Ovary (tissue), 9 donors: ENCODE data around the gene MSH4. TPM values are rescaled to one million over a fixed set of nuclear protein-coding genes. Genes with fewer than 3 reads are reported as not detected.
"Not testable (repeated sequence)": the region's sequence is repeated elsewhere in the genome, so short reads cannot be mapped to it uniquely, and the experiment has no call there.

ENCODE experiments used
- DNase-seq, 5 donors: peaks; one replicate each; pipeline ENCODE4 v3.0.0-alpha.2; 2019 to 2020
- H3K27ac ChIP-seq, 2 donors: fragments of 200-600 bp; one replicate each; pipeline versions ENCODE4 v1.5.1 to v1.8.0; 2019 to 2022
- H3K27me3 ChIP-seq: fragments of 200-600 bp; one replicate; pipeline ENCODE4 v1.8.0; 2022
- H3K36me3 ChIP-seq: fragments of 200-600 bp; sonication (generic); one replicate; pipeline ENCODE4 v1.5.1; 2019
- H3K4me1 ChIP-seq: one replicate; pipeline ENCODE4 v1.8.1; 2013; ENCODE audit warnings: mild to moderate bottlenecking, moderate library complexity; ENCODE audit not compliant: insufficient read depth
- H3K4me3 ChIP-seq: fragments of 200-600 bp; sonication (generic); one replicate; pipeline ENCODE4 v1.5.1; 2017
- H3K9me3 ChIP-seq, 2 donors: fragments of 200-600 bp in 1 of 2; sonication (generic) in 1 of 2; one replicate each; pipeline versions ENCODE4 v1.5.1 to v1.8.1; 2013 to 2019; ENCODE audit warnings: mild to moderate bottlenecking in 1 of 2, moderate library complexity in 1 of 2
- CTCF ChIP-seq, 3 donors: fragments of 450-650 bp in 2 of 3; fragments of 200-600 bp in 1 of 3; IDR thresholded peaks; one replicate each; pipeline versions ENCODE4 v1.5.1 to v1.8.0; 2016 to 2022; ENCODE audit warnings: antibody characterized with exemption in 3 of 3, mild to moderate bottlenecking in 1 of 3
- EP300 ChIP-seq: sonication (generic); formaldehyde crosslinking; IDR thresholded peaks from one replicate; pipeline ENCODE4 v1.6.1; 2017; ENCODE audit warnings: antibody characterized with exemption
- POLR2A ChIP-seq: fragments of 450-650 bp; IDR thresholded peaks from one replicate; pipeline ENCODE4 v1.6.1; 2017; ENCODE audit warnings: antibody characterized with exemption, mild to moderate bottlenecking, moderate library complexity
- WGBS, 3 donors: extraction: QIAGEN DNeasy Blood & Tissue Kit in 1 of 3; methylation state at CpG; one replicate each; pipeline versions ENCODE4 v1.1.5 to v1.1.7; 2013 to 2017; 5-methylcytosine and 5-hydroxymethylcytosine counted together
- intact Hi-C, 4 donors: fragments of 100-400 bp; cut with DNase I; formaldehyde crosslinking; loops; one replicate each; pipeline versions ENCODE4 v1.11.0 to v1.15.1; 2022 to 2023
- polyA plus RNA-seq, 2 donors: library from polyadenylated mRNA; stranded (reverse); fragments of 200-250 nt in 1 of 2; fragments of 350-450 nt in 1 of 2; fragmentation: Illumina TruSeq in 1 of 2; extraction: RNeasy Lipid Tissue Mini Kit (QIAGEN cat#74804) in 1 of 2; gene quantifications; one replicate each; pipeline ENCODE4 v1.2.3, GENCODE V29; 2013 to 2014
- total RNA-seq, 7 donors: library from RNA; depleted of rRNA in 2 of 7; stranded (reverse); fragments of >200 nt in 2 of 7; fragmentation: NEBNext Ultra II Directional in 3 of 7; extraction: Animal tissue kit (Norgen Biotek cat#: 25700) in 3 of 7; gene quantifications; one replicate each; pipeline versions ENCODE4 v1.1.0 to v1.2.4, GENCODE V29; 2016 to 2023
- donor health status: DM: no; HTN: no; CAD: no; lungs with moderate emphysema.
- donor health status: DM: no; HTN: no; CAD: no.
- donor health status: Bipolar disorder and iron deficiency.
- donor health status: DM: yes; HTN: yes; CAD: no.
- donor health status: DM: no; HTN: no; CAD: no.
- donor health status: DM: yes; HTN: yes; CAD: no.

The MSH4 gene
- total and polyA plus RNA-seq, 9 donors = 0.07 to 0.88 (median 0.53) TPM

- Histone ChIP-seq H3K4me1 (no peaks in the 10 kb centered on the region), H3K36me3 (no peaks in the 10 kb centered on the region), H3K4me3 (no peak overlapping the region), H3K27me3 (no peaks in the 10 kb centered on the region), H3K27ac (no peak overlapping the region), H3K9me3 (no peaks in the 10 kb centered on the region)
- WGBS, 3 donors = 81 to 87% (median 83%) methylated on average over 1 of the region's 1 CpG
- intact Hi-C loops = no loop called here
- TF ChIP-seq EP300 (no peak), POLR2A (no peak), CTCF (IDR thresholded peaks at IDR 0.05) (no peak)
- no peak for DNase-seq
Observed at GRCh38 chr1:75768016-75768415, 28.7 kb upstream of the MSH4 start.

- TF ChIP-seq EP300 (no peak), POLR2A (no peak), CTCF (IDR thresholded peaks at IDR 0.05) (no peak)
- DNase-seq = no peak
- WGBS, 3 donors = 54 to 71% (median 62%) methylated on average over 1 of the region's 1 CpG
- no peaks in the 10 kb centered on the region for H3K4me1 ChIP-seq
- no peaks in the 10 kb centered on the region for H3K27me3 ChIP-seq
- H3K4me3 ChIP-seq = no peak overlapping the region
- no peaks in the 10 kb centered on the region for H3K9me3 ChIP-seq
- H3K36me3 ChIP-seq = no peaks in the 10 kb centered on the region
- intact Hi-C loops = no loop called here
- H3K27ac ChIP-seq = no peak overlapping the region
Observed at GRCh38 chr1:75770761-75771160, 25.9 kb upstream of the MSH4 start.

GRCh38 chr1:75771978-75772377, 24.7 kb upstream of the MSH4 start:
- no peak for DNase-seq
- Histone ChIP-seq H3K4me3 (no peak overlapping the region), H3K27ac (no peak overlapping the region), H3K36me3 (no peaks in the 10 kb centered on the region), H3K27me3 (no peaks in the 10 kb centered on the region), H3K4me1 (no peaks in the 10 kb centered on the region), H3K9me3 (no peaks in the 10 kb centered on the region)
- TF ChIP-seq POLR2A = no peak
- TF ChIP-seq CTCF (IDR thresholded peaks at IDR 0.05) = no peak
- no peak for TF ChIP-seq EP300
- intact Hi-C loops = no loop called here
- 71 to 86% (median 83%) methylated on average over 3 of the region's 3 CpGs for WGBS, 3 donors

GRCh38 chr1:75777812-75778211, 18.9 kb upstream of the MSH4 start:
- H3K27me3 ChIP-seq, H3K4me3 ChIP-seq, H3K4me1 ChIP-seq, H3K27ac ChIP-seq, H3K9me3 ChIP-seq, H3K36me3 ChIP-seq, intact Hi-C loops, DNase-seq: not testable (repeated sequence)
- WGBS, 3 donors = 61 to 85% (median 68%) methylated on average over 4 of the region's 4 CpGs

- H3K4me1 ChIP-seq, H3K27ac ChIP-seq, intact Hi-C loops, DNase-seq, H3K27me3 ChIP-seq, H3K36me3 ChIP-seq, H3K9me3 ChIP-seq, H3K4me3 ChIP-seq: not testable (repeated sequence)
- 91 to 95% (median 92%) methylated on average over 5 of the region's 5 CpGs for WGBS, 3 donors
Observed at GRCh38 chr1:75778694-75779093, 18.0 kb upstream of the MSH4 start.

GRCh38 chr1:75780183-75780582, 16.5 kb upstream of the MSH4 start:
- not testable (repeated sequence) for H3K27ac ChIP-seq, H3K36me3 ChIP-seq, DNase-seq, H3K9me3 ChIP-seq, H3K4me1 ChIP-seq, H3K4me3 ChIP-seq, H3K27me3 ChIP-seq
- intact Hi-C loops = loop anchor here in 1 of 4 donors (10.0 kb wide), 1 partner anchor 55 kb away; the partner anchor contains the start of gene ACADM
- 77 to 87% (median 83%) methylated on average over 4 of the region's 4 CpGs for WGBS, 3 donors

- intact Hi-C loops = loop anchor here in 1 of 4 donors (10.0 kb wide), 1 partner anchor 59 kb away; the partner anchor contains the start of gene ACADM
- not testable (repeated sequence) for H3K27ac ChIP-seq, H3K27me3 ChIP-seq, H3K9me3 ChIP-seq, DNase-seq, H3K4me1 ChIP-seq, H3K4me3 ChIP-seq, H3K36me3 ChIP-seq
- 90 to 95% (median 93%) methylated on average over 4 of the region's 4 CpGs for WGBS, 3 donors
Observed at GRCh38 chr1:75783920-75784319, 12.8 kb upstream of the MSH4 start.
